ENCODE measurements around the gene PAX8.

GRCh38 chr2:113272477-113272876, 6.2 kb downstream of the PAX8 start:
- TF ChIP-seq, protein P1, sequence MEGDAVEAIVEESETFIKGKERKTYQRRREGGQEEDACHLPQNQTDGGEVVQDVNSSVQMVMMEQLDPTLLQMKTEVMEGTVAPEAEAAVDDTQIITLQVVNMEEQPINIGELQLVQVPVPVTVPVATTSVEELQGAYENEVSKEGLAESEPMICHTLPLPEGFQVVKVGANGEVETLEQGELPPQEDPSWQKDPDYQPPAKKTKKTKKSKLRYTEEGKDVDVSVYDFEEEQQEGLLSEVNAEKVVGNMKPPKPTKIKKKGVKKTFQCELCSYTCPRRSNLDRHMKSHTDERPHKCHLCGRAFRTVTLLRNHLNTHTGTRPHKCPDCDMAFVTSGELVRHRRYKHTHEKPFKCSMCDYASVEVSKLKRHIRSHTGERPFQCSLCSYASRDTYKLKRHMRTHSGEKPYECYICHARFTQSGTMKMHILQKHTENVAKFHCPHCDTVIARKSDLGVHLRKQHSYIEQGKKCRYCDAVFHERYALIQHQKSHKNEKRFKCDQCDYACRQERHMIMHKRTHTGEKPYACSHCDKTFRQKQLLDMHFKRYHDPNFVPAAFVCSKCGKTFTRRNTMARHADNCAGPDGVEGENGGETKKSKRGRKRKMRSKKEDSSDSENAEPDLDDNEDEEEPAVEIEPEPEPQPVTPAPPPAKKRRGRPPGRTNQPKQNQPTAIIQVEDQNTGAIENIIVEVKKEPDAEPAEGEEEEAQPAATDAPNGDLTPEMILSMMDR (IDR thresholded peaks at IDR 0.05), result no peak
- TF ChIP-seq POLR2A (IDR thresholded peaks at IDR 0.05) (no peak), POLR2AphosphoS5 (IDR thresholded peaks at IDR 0.05) (no peak)
